MM.1S (cell line): ENCODE results near the gene ZNF619.

Experiments used
- DNase-seq: peaks from one replicate; pipeline ENCODE4 v3.0.0-alpha.2; 2015
- H2AFZ ChIP-seq: fragments of 300-600 bp; sonication (generic); 2 replicates; pipeline ENCODE4 v1.6.0; 2016; ENCODE audit warnings: antibody characterized with exemption, low read length
- H3F3A ChIP-seq: fragments of 300-600 bp; sonication (generic); 2 replicates; pipeline ENCODE4 v1.6.1; 2016; ENCODE audit warnings: mild to moderate bottlenecking, antibody characterized with exemption, low read length, moderate library complexity, mixed read lengths; ENCODE audit not compliant: insufficient read depth
- H3K27ac ChIP-seq: fragments of 300-600 bp; sonication (generic); 2 replicates; pipeline ENCODE4 v1.5.1; 2016; ENCODE audit warnings: mild to moderate bottlenecking, low read length
- H3K27me3 ChIP-seq: fragments of 300-600 bp; sonication (generic); replicated peaks from 2 replicates; pipeline ENCODE4 v1.6.0; 2016; ENCODE audit warnings: low read length; ENCODE audit not compliant: insufficient read depth
- H3K36me3 ChIP-seq: fragments of 300-600 bp; sonication (generic); replicated peaks from 2 replicates; pipeline ENCODE4 v1.6.1; 2016; ENCODE audit warnings: mild to moderate bottlenecking, low read length, mixed read lengths; ENCODE audit not compliant: insufficient read depth
- H3K4me1 ChIP-seq: fragments of 300-600 bp; sonication (generic); 2 replicates; pipeline ENCODE4 v1.6.1; 2016; ENCODE audit warnings: low read length, mixed read lengths
- H3K4me2 ChIP-seq: fragments of 300-600 bp; sonication (generic); 2 replicates; pipeline ENCODE4 v1.6.0; 2016; ENCODE audit warnings: low read depth, low read length
- H3K4me3 ChIP-seq: fragments of 300-600 bp; sonication (generic); 2 replicates; pipeline ENCODE4 v1.5.1; 2016; ENCODE audit warnings: low read length, mixed read lengths
- H3K79me2 ChIP-seq: fragments of 300-600 bp; sonication (generic); 2 replicates; pipeline ENCODE4 v1.6.1; 2016; ENCODE audit warnings: mixed run types, low read length, mixed read lengths
- H3K9ac ChIP-seq: fragments of 300-600 bp; sonication (generic); 2 replicates; pipeline ENCODE4 v1.6.1; 2016; ENCODE audit warnings: low read length, mixed read lengths
- H3K9me2 ChIP-seq: fragments of 300-600 bp; sonication (generic); replicated peaks from 2 replicates; pipeline ENCODE4 v1.6.1; 2016; ENCODE audit warnings: mild to moderate bottlenecking, low read length, mixed read lengths; ENCODE audit not compliant: insufficient read depth
- H3K9me3 ChIP-seq: fragments of 300-600 bp; sonication (generic); replicated peaks from 2 replicates; pipeline ENCODE4 v1.6.1; 2016; ENCODE audit warnings: mild to moderate bottlenecking, low read length, mixed read lengths; ENCODE audit not compliant: insufficient read depth
- H4K20me1 ChIP-seq: fragments of 300-600 bp; sonication (generic); 2 replicates; pipeline ENCODE4 v1.6.1; 2016; ENCODE audit warnings: mild to moderate bottlenecking, low read length, moderate library complexity, mixed read lengths; ENCODE audit not compliant: insufficient read depth
- EZH2 ChIP-seq: fragments of 300-600 bp; sonication (generic); optimal IDR thresholded peaks from 2 replicates; pipeline ENCODE3; 2017; ENCODE audit warnings: low read depth, mild to moderate bottlenecking, antibody characterized with exemption, low read length, mixed read lengths
- EZH2phosphoT487 ChIP-seq: fragments of 300-600 bp; sonication (generic); IDR thresholded peaks from 2 replicates; pipeline ENCODE4 v1.6.1; 2018; ENCODE audit warnings: antibody characterized with exemption, low read length
- TF ChIP-seq, protein P1 (sequence below): fragments of 300-600 bp; sonication (generic); IDR thresholded peaks from 2 replicates; pipeline ENCODE4 v1.5.1; 2016; ENCODE audit warnings: antibody characterized with exemption, low read length, mixed read lengths

Gene ZNF619

DNA sequence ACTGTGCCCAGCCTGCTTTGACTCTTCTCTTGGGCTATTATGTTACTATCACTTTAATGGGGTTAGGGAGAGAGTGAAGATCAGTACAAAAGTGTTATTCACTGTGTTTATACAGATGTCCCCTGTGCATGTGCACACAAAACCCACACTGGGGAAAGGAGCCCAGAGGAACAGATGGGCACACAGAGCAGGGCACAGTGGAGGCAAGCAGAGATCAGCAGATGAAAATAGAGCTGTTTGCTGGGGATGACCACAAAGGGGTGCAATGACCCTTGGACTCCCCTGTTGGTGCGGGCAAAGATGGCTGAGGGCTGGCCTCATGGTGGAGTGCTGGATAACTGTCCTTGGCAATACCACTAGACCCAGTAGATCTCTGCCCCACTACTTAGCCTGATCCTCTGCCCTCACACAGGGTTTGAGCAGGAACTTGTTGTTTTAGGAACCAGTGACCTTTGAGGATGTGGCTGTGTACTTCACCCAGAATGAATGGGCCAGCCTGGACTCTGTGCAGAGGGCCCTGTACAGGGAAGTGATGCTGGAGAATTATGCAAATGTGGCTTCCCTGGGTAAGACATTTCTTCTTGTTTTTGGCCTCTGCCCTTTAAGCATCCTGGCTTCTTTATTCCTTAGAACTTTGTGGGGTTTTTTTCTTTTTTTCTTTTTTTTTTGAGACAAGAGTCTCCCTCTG lies 34.3 kb downstream of the ZNF619 start:
- Histone ChIP-seq H3K27ac (no peak overlapping the region), H3K4me2 (no peak overlapping the region), H3K36me3 (no peaks in the 10 kb centered on the region), H3K4me1 (no peaks in the 10 kb centered on the region), H3K9me2 (no peaks in the 10 kb centered on the region), H3K9me3 (no peaks in the 10 kb centered on the region), H3F3A (no peaks in the 10 kb centered on the region), H3K79me2 (no peaks in the 10 kb centered on the region), H3K4me3 (no peak overlapping the region), H3K9ac (no peak overlapping the region), H2AFZ (no peak overlapping the region), H3K27me3 (no peaks in the 10 kb centered on the region), H4K20me1 (no peaks in the 10 kb centered on the region)
- TF ChIP-seq EZH2 (no peak), EZH2phosphoT487 (no peak)
- TF ChIP-seq, protein P1, sequence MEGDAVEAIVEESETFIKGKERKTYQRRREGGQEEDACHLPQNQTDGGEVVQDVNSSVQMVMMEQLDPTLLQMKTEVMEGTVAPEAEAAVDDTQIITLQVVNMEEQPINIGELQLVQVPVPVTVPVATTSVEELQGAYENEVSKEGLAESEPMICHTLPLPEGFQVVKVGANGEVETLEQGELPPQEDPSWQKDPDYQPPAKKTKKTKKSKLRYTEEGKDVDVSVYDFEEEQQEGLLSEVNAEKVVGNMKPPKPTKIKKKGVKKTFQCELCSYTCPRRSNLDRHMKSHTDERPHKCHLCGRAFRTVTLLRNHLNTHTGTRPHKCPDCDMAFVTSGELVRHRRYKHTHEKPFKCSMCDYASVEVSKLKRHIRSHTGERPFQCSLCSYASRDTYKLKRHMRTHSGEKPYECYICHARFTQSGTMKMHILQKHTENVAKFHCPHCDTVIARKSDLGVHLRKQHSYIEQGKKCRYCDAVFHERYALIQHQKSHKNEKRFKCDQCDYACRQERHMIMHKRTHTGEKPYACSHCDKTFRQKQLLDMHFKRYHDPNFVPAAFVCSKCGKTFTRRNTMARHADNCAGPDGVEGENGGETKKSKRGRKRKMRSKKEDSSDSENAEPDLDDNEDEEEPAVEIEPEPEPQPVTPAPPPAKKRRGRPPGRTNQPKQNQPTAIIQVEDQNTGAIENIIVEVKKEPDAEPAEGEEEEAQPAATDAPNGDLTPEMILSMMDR, result no peak
- DNase-seq, result no peak

GRCh38 chr3:40516201-40516600 lies 39.3 kb downstream of the ZNF619 start:
- H3K27me3 ChIP-seq, result no peaks in the 10 kb centered on the region
- DNase-seq, result no peak
- H3K9me2 ChIP-seq, result no peaks in the 10 kb centered on the region
- no peaks in the 10 kb centered on the region for H4K20me1 ChIP-seq
- TF ChIP-seq EZH2phosphoT487, result no peak
- TF ChIP-seq, protein P1, result no peak
- TF ChIP-seq EZH2, result no peak
- H2AFZ ChIP-seq, result no peak overlapping the region
- no peaks in the 10 kb centered on the region for H3K79me2 ChIP-seq
- H3K4me1 ChIP-seq, result no peaks in the 10 kb centered on the region
- H3K4me2 ChIP-seq, result no peak overlapping the region
- no peak overlapping the region for H3K4me3 ChIP-seq
- H3F3A ChIP-seq, result no peaks in the 10 kb centered on the region
- no peaks in the 10 kb centered on the region for H3K36me3 ChIP-seq
- H3K9me3 ChIP-seq, result no peaks in the 10 kb centered on the region
- H3K9ac ChIP-seq, result no peak overlapping the region
- H3K27ac ChIP-seq, result no peak overlapping the region

- H3K4me1 ChIP-seq, result no peaks in the 10 kb centered on the region
- DNase-seq, result no peak
- H3K36me3 ChIP-seq, result no peaks in the 10 kb centered on the region
- H3K9me2 ChIP-seq, result no peaks in the 10 kb centered on the region
- H3K9ac ChIP-seq, result no peak overlapping the region
- no peak overlapping the region for H3K4me2 ChIP-seq
- H3K27ac ChIP-seq, result no peak overlapping the region
- H3K79me2 ChIP-seq, result no peaks in the 10 kb centered on the region
- H4K20me1 ChIP-seq, result no peaks in the 10 kb centered on the region
- no peak overlapping the region for H3K4me3 ChIP-seq
- no peaks in the 10 kb centered on the region for H3F3A ChIP-seq
- no peaks in the 10 kb centered on the region for H3K27me3 ChIP-seq
- TF ChIP-seq EZH2, result no peak
- H2AFZ ChIP-seq, result no peak overlapping the region
- H3K9me3 ChIP-seq, result no peaks in the 10 kb centered on the region
These were observed 41.1 kb downstream of the ZNF619 start for GRCh38 chr3:40518067-40518466.

- no peak overlapping the region for H2AFZ ChIP-seq
- H3K4me1 ChIP-seq, result no peaks in the 10 kb centered on the region
- no peaks in the 10 kb centered on the region for H3K9me3 ChIP-seq
- no peak overlapping the region for H3K27ac ChIP-seq
- TF ChIP-seq EZH2phosphoT487, result no peak
- H3K9me2 ChIP-seq, result no peaks in the 10 kb centered on the region
- H3K27me3 ChIP-seq, result no peaks in the 10 kb centered on the region
- no peaks in the 10 kb centered on the region for H3K36me3 ChIP-seq
- H3K4me2 ChIP-seq, result no peak overlapping the region
- H4K20me1 ChIP-seq, result no peaks in the 10 kb centered on the region
- H3F3A ChIP-seq, result no peaks in the 10 kb centered on the region
- no peak for DNase-seq
- H3K9ac ChIP-seq, result no peak overlapping the region
- no peaks in the 10 kb centered on the region for H3K79me2 ChIP-seq
- H3K4me3 ChIP-seq, result no peak overlapping the region
These were observed 41.9 kb downstream of the ZNF619 start for GRCh38 chr3:40518848-40519247.
